ENCODE measurements around the gene NOTO. TPM values are rescaled to one million over a fixed set of nuclear protein-coding genes. Genes with fewer than 3 reads are reported as not detected.

Gene NOTO
- total and polyA plus RNA-seq, 2 of the 8 experiments (the other 6 are each of a cell fraction or from before 2014, with no cell fraction given) = 0.33 to 0.54 TPM

DNA sequence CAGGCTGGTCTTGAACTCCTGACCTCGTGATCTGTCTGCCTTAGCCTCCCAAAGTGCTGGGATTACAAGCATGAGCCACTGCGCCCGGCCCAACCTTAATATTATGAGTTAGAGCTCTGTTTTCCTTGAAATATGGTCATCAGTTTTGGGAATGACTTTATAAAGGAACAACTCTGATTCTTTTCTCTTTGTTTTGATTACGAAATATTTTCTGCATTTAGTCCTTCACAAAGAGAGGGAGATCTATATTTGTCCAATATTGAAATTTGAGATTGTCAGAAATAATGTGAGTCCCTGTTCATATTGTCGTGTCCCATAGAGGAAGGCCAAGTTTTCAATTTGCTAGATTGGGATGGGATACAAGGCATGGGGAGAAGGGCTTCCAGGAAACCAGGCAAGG, 14.8 kb downstream of the NOTO start:
- Histone ChIP-seq H3K27me3 (replicated peaks in 1 of 4; ENCODE audit: control insufficient read depth in 3 of 4, extremely low read depth in 1 of 4, insufficient read depth in 3 of 4, low read length in 3 of 4) (peaks cover 0 to 3% (median 0%) of the 10 kb centered on the region in 4 experiments; a peak in 1 of 7 replicates), H3K79me2 (ENCODE audit: control insufficient read depth in 1 of 2, insufficient read depth in 2 of 2, low read length in 2 of 2) (peaks cover 5 to 38% of the 10 kb centered on the region in 2 experiments), H3K23me2 (ENCODE audit: low read depth, low read length) (peaks cover 3% of the 10 kb centered on the region; the same call in 1 of the 2 replicates), H3K9ac (replicated peaks in 1 of 4; ENCODE audit: extremely low read depth in 1 of 4, low read depth in 3 of 4, low read length in 3 of 4) (no peak overlapping the region), H4K8ac (ENCODE audit: extremely low read depth, insufficient read depth, low read length) (no peak overlapping the region), H3K4ac (replicated peaks; ENCODE audit: insufficient read length, low read depth, low read length) (no peak overlapping the region), H3K18ac (ENCODE audit: extremely low read depth, low read length) (no peak overlapping the region), H3K9me3 (ENCODE audit: insufficient read depth in 2 of 2, low read depth in 1 of 2, low read length in 1 of 2) (no peaks in the 10 kb centered on the region), H3K4me3 (ENCODE audit: extremely low read depth in 1 of 4, insufficient read depth in 2 of 4, low read depth in 3 of 4, low read length in 4 of 4) (no peak overlapping the region), H3K56ac (replicated peaks; ENCODE audit: insufficient read length, low read depth, low read length) (no peak overlapping the region), H2BK15ac (ENCODE audit: low read length) (no peak overlapping the region), H4K20me1 (replicated peaks in 1 of 2; ENCODE audit: control insufficient read depth in 1 of 2, insufficient read depth in 2 of 2, low read length in 2 of 2) (peaks cover 3 to 4% of the 10 kb centered on the region in 2 experiments), H4K91ac (replicated peaks; ENCODE audit: insufficient read length, low read length) (no peak overlapping the region), H3K14ac (ENCODE audit: insufficient read length) (no peak overlapping the region), H2BK120ac (replicated peaks; ENCODE audit: low read depth, low read length) (no peak overlapping the region), H2AK5ac (ENCODE audit: low read depth, low read length) (no peak overlapping the region), H3K27ac (ENCODE audit: low read depth, low read length) (no peak overlapping the region), H3K4me2 (ENCODE audit: insufficient read depth in 1 of 2, low read depth in 2 of 2, low read length in 2 of 2) (no peak overlapping the region), H2BK20ac (ENCODE audit: low read length) (no peak overlapping the region), H3K79me1 (ENCODE audit: low read depth, low read length) (peaks cover 15% of the 10 kb centered on the region), H3K36me3 (ENCODE audit: control insufficient read depth in 2 of 4, insufficient read depth in 4 of 4, low read length in 3 of 4) (peaks cover 0 to 14% (median 4%) of the 10 kb centered on the region in 4 experiments; a peak in 5 of 8 replicates), H2AFZ (ENCODE audit: low read length) (no peak overlapping the region), H4K5ac (ENCODE audit: insufficient read length, low read depth, low read length) (no peak overlapping the region), H2BK5ac (ENCODE audit: low read depth, low read length) (no peak overlapping the region), H3K23ac (ENCODE audit: insufficient read length) (no peak overlapping the region), H3K4me1 (replicated peaks in 1 of 4; ENCODE audit: control insufficient read depth in 3 of 4, insufficient read depth in 4 of 4, low read length in 3 of 4) (peaks cover 2 to 3% (median 2%) of the 10 kb centered on the region in 4 experiments; a peak in 4 of 7 replicates), H2BK12ac (ENCODE audit: low read depth, low read length) (no peak overlapping the region)
- FAIRE-seq (no peak), DNase-seq (ENCODE audit: low read depth in 1 of 2, low spot score in 2 of 2) (no peak)
- ChIA-PET POLR2A (ENCODE audit: partially characterized antibody) (interaction anchor here (1.6 to 11.5 kb wide), 4 partner anchors 11 to 36 kb away, joined by 4 to 113 read pairs (median 8); partner anchors contain the start of genes CCT7, NOTO and PRADC1), CTCF (ENCODE audit: partially characterized antibody) (interaction anchor here (1.2 to 2.1 kb wide), 4 partner anchors 15 to 73 kb away, joined by 3 to 7 read pairs (median 4); partner anchors contain the start of gene NOTO)
- WGBS, 2 experiments (ENCODE audit: extremely low coverage in 1 of 2, insufficient coverage in 1 of 2, insufficient read length in 1 of 2, insufficient replicate concordance in 2 of 2, low coverage in 1 of 2, low lambda C conversion rate in 2 of 2, missing lambda C conversion rate in 1 of 2) = 94% methylated on average over 5 of the region's 5 CpGs; no CpG with 5 or more reads in 1 of the 2 experiments
- TF ChIP-seq FOSL1 (IDR thresholded peaks at IDR 0.05; ENCODE audit: insufficient read depth, low read depth, low read length) (no peak), SP1 (IDR thresholded peaks at IDR 0.05; ENCODE audit: low read depth, low read length) (no peak), TEAD4 (IDR thresholded peaks at IDR 0.05; ENCODE audit: low read depth, low read length) (no peak), RNF2 (IDR thresholded peaks at IDR 0.05; ENCODE audit: borderline replicate concordance, low read depth, low read length, missing control alignments, poor library complexity, severe bottlenecking) (no peak), CTCF (IDR thresholded peaks at IDR 0.05; ENCODE audit: control extremely low read depth in 1 of 3, insufficient read depth in 1 of 3, low read depth in 1 of 3, low read length in 3 of 3) (no peak), TCF12 (IDR thresholded peaks at IDR 0.05; ENCODE audit: low read depth, low read length) (no peak), KDM1A (IDR thresholded peaks at IDR 0.05; ENCODE audit: borderline replicate concordance, low read length) (no peak), KDM4A (IDR thresholded peaks at IDR 0.05; ENCODE audit: low read depth, low read length, severe bottlenecking) (no peak), SUZ12 (IDR thresholded peaks at IDR 0.05; ENCODE audit: low read length) (no peak), SIRT6 (IDR thresholded peaks at IDR 0.05; ENCODE audit: low read length) (no peak), HDAC6 (IDR thresholded peaks at IDR 0.05; ENCODE audit: low read depth, low read length) (no peak)

Measured in H1 (cell line).